NK-92 treated with Interleukin-12 subunit alpha and Interleukin-12 subunit beta, amount 100 ng/mL, for 24 hours (cell line): ENCODE measurements around the gene MBP.

Experiments used
- DNase-seq: peaks from one replicate; lab custom pipeline; 2025; lab: John Stamatoyannopoulos, UW

The MBP gene

GRCh38 chr18:77132369-77133050 lies at the start of gene MBP:
Gene MBP, minus strand, starts transcription at chr18:77132783. Its CDS starts 27,522 bp downstream, at chr18:77105261.
- no peak for DNase-seq

DNA sequence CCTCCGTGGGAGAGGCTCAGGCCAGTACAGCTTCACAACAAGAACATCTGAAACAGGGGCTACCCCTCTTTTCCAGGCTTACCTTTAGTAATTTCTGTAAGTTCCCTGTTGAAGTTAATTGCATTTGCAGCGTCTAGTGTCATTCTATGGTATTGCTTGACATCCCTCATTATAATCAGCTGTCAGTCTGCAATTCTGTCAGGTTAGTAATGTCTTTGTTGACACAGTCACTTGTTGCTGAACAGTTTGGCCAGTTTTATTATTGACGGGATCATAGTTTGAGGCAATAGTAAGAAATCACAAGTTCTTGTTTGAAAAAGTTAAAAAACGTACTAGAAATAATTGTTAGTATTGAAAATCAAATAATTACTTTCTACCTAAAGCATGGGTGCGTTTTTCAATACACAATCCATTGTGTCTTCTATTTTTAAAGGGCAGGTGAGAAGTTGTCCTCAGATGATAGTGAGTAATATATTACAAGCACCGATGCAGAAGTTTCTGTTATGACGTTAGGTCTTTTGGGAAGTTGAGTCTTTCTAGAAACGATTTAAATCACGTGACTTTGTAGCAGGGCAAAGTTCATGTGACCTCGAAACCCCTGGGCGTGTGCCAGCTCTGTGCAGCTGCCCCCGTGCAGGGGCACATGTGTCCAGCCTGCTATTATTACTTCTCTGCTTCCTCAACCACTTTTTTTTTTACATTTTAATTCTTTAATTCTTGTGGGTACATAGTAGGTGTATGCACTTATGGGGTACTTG lies 49.5 kb upstream of the MBP start:
- no peak for DNase-seq

DNA sequence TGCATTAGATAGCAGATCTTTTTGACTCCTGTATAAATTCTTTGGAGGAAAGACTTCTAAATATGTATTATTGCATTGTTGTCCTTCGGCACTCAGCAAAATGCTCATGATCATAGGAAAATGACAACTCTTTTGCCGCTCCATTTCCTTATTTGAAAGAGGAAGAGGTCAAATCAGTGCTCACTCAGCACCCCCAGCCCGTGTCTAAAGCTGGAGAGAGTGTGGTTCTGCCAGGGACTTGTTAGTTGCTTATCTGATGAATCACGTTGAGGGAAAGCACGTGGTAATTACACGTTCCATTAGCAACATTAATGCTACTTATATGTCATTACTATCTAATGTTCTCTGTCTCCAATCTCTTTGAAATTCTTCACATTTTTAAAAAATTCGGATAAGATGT lies 46.0 kb upstream of the MBP start:
- no peak for DNase-seq

DNA sequence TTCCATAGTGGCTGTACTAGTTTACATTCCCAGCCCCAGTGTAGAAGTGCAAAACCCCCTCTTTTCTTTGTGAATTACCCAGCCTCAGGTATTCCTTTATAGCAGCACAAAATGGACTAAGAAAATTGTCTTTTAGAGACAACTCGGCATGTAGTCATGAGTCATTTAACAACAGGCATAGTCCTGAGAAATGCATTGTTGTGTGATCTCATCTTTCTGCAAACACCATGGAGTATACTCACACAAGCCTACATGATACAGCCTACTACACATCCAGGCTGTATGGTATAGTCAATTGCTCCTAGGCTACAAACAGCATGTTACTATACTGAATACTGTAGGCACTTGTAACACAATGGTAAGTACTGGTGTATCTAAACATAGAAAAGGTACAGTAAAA lies 44.4 kb upstream of the MBP start:
- DNase-seq = no peak

DNA sequence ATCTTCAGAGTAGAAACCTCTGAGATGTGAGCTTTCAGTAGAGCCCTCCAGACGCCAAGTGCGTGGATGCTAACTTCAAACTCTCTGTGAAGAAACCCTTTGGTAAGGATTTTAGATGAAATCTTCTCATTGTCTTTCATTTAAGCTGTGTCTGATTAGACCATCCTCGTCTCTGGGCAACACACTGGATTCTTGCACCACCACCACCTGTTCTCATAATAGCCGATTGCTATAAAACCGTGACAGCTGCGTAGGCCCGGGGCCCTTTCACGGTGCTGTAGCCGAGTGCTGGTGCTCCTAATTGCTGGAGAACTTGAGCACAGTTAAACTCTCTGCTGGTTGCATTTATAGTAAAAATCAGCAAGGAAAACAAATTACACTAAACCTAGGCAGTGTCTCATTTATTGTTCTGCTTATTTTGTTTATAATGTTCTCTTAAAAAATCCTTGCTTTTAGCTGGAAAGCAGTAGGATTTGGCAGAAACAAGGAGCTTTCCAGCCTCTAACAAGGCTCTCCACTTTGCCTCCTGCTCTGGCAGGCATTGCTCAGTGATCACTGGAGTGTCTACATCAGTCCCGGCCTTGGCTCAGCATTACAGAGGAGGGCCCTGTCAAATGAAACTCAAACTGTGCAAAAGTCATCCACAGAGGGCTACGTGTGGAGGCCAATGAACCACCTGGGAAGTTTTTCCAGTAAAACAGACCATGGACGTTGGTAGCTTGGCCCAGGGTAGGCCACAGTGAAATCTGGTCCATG lies 40.9 kb upstream of the MBP start:
- no peak for DNase-seq

GRCh38 chr18:77170890-77171410 lies 38.4 kb upstream of the MBP start:
- no peak for DNase-seq

DNA sequence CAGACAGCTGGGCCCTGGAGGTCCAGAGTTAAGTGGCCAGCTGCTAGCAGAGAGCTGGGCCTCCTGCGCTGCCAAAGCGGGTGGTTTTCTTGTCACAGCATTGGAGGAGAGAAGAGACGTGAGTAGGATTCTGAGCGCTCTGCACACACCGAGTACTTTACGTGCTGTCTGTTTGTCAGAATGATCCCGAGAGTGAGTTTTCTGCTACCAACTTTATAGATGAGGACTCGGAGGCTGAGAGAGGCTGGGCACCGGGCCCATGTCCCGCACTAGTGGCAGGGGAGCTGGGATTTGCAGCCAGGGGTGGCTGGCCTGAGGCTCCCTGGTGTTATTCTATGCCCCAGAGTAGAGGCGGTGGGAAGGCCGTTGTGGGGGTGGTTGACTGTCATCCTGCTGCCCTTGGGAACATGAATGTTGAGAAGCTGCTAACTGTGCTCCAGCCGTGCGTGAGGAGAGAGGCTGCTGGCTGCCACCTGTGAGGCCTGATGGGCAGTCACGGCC lies 36.3 kb upstream of the MBP start:
- no peak for DNase-seq

GRCh38 chr18:77167251-77167650 lies 34.7 kb upstream of the MBP start:
- no peak for DNase-seq

- DNase-seq = no peak
Observed at GRCh38 chr18:77166523-77166922, 33.9 kb upstream of the MBP start.

- DNase-seq = no peak
Observed at GRCh38 chr18:77165503-77166188, 33.1 kb upstream of the MBP start.

DNA sequence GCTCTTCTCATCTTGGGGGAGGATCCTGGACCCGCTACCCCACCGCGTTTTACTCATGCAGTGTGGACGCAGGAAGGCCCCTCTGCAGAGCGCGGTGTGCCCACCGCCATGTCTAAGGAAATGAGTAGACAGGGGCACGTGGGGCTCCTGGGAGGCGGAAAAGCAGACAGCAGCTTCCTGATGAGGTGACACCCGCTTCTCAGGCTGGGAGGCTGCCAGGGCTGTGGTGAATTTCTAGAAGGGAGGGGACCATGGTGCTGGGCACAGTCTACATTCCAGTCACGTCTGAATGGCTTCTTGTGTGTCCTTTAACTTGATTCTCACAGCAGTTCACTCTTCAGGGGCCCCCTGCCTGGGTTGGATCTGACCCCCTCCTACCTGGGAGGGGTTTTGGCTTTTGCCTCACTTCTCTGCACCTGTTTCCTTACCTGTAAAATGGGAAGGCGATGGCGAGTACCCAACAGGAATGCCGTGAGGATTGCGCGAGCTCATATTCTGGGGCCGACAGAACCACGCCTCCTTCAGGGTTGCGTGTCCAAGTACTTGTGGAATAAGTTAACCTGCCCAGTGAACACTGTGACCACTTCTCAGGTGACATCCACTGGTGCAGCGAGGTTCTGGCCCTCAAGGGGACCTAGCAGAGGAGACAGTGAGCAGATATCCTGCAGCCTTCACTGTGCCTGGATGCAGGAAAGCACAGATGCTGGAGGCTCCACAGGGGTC lies 32.3 kb upstream of the MBP start:
- DNase-seq = no peak

- no peak for DNase-seq
Observed at GRCh38 chr18:77164026-77164425, 31.4 kb upstream of the MBP start.

DNA sequence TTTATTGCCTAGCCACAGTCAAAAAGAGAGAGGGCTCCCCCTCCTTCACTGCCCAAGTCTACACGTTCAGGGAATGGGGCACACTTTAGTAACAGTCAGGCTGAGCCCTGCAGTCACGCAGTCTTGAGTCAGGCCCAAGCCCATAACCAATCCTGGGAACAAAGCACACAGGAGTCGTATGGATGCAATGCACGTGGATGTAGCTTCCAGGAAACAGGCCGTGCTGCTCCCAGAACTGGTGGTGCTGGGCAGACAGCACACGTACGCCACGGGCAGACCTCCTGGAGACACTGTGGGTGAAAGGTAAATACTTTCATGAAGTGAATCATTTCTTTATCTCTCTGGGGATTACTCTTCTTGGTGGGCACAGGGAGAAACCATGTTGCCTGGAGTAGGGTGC lies 30.0 kb upstream of the MBP start:
- no peak for DNase-seq

GRCh38 chr18:77161961-77162360 lies 29.4 kb upstream of the MBP start:
- DNase-seq = no peak

- no peak for DNase-seq
Observed at GRCh38 chr18:77161383-77161782, 28.8 kb upstream of the MBP start.

DNA sequence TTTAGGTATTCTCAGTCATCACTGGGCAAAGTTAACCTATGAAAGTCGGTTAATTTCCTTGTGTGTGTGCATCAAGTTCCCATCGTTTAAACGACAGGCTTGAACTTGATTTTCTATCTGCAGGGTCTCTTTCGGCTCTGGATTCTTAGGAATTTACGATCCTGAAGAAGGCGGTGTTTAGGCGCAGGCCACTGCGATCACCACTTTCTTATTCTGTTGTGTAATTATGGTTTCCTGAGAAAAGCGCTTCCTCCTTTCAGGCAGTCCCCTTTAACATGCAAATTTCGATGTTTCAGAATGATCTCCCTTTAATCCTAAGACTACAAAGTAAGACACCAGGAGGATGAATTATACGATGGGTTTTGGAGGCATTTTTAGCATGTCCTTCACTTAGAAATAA lies 27.9 kb upstream of the MBP start:
- DNase-seq = no peak

GRCh38 chr18:77157312-77157711 lies 24.7 kb upstream of the MBP start:
- DNase-seq = no peak

- no peak for DNase-seq
Observed at GRCh38 chr18:77155031-77155430, 22.4 kb upstream of the MBP start.

GRCh38 chr18:77153404-77153803 lies 20.8 kb upstream of the MBP start:
- DNase-seq = no peak

- DNase-seq = no peak
Observed at GRCh38 chr18:77151772-77152520, 19.4 kb upstream of the MBP start.
